ENCODE results near the gene NAV2.
"Not testable (repeated sequence)": the region's sequence is repeated elsewhere in the genome, so short reads cannot be mapped to it uniquely, and the experiment has no call there.

The NAV2 gene

DNA sequence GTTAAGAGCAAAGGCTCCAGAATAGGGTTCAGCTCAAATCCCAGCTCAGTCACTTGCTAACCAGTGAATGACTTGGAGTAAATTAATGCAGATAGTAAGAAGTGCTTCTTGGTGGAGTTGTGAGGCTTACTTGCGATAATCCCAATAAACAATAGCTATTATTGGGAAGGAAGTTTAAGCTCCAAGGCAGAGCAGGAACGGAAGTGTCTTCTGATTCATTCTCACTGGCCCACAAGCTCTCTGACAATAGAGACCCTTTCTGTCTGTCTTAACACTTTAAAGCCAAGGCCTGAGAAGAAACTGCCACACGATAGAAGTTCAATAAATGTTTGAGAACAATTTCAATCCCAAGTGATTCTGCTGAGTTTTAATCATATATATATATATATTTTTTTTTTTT lies 292.2 kb downstream of the NAV2 start:
- peaks cover 0 to 9% of the 10 kb centered on the region in 2 donors for H3K4me1 ChIP-seq (ENCODE audit: control insufficient read depth in 2 of 2, insufficient read depth in 2 of 2, low read length in 2 of 2)
- H3K9me3 ChIP-seq (ENCODE audit: control insufficient read depth in 2 of 2, low read length in 2 of 2), result no peaks in the 10 kb centered on the region
- no peaks in the 10 kb centered on the region for H3K27me3 ChIP-seq (ENCODE audit: control insufficient read depth in 2 of 2, insufficient read depth in 2 of 2, low read length in 2 of 2)
- no peak overlapping the region for H3K9ac ChIP-seq (ENCODE audit: low read depth in 1 of 2, low read length in 2 of 2)
- H3K36me3 ChIP-seq (ENCODE audit: control insufficient read depth in 2 of 2, insufficient read depth in 2 of 2, low read length in 2 of 2), result no peaks in the 10 kb centered on the region
- no peak overlapping the region for H3K27ac ChIP-seq (ENCODE audit: low read depth in 2 of 2, low read length in 2 of 2)
- no peak overlapping the region for H3K4me3 ChIP-seq (ENCODE audit: low read length in 2 of 2)

DNA sequence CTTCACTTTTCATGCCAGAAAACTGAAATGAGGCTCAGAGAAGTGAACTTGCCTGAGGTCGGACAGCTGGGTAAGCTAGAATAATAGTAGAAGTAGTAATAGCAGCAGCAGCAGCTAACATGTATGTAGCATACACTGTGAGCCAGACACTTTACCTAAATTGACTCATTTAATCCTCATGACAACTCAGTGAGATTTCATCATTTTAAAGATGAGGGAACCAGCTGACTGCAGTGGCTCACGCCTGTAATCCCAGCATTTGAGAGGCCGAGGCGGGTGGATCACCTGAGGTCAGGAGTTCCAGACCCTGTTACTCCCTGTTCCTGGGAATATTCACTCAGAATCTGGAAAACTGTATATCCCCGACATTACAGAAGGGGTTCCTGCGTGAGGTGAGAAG lies 293.1 kb downstream of the NAV2 start:
- Histone ChIP-seq H3K4me3 (ENCODE audit: low read length in 2 of 2) (no peak overlapping the region), H3K36me3 (ENCODE audit: control insufficient read depth in 2 of 2, insufficient read depth in 2 of 2, low read length in 2 of 2) (no peaks in the 10 kb centered on the region), H3K4me1 (ENCODE audit: control insufficient read depth in 2 of 2, insufficient read depth in 2 of 2, low read length in 2 of 2) (peaks cover 0 to 5% of the 10 kb centered on the region in 2 donors), H3K9ac (ENCODE audit: low read depth in 1 of 2, low read length in 2 of 2) (no peak overlapping the region), H3K27me3 (ENCODE audit: control insufficient read depth in 2 of 2, insufficient read depth in 2 of 2, low read length in 2 of 2) (no peaks in the 10 kb centered on the region), H3K9me3 (ENCODE audit: control insufficient read depth in 2 of 2, low read length in 2 of 2) (no peaks in the 10 kb centered on the region), H3K27ac (ENCODE audit: low read depth in 2 of 2, low read length in 2 of 2) (no peak overlapping the region)

DNA sequence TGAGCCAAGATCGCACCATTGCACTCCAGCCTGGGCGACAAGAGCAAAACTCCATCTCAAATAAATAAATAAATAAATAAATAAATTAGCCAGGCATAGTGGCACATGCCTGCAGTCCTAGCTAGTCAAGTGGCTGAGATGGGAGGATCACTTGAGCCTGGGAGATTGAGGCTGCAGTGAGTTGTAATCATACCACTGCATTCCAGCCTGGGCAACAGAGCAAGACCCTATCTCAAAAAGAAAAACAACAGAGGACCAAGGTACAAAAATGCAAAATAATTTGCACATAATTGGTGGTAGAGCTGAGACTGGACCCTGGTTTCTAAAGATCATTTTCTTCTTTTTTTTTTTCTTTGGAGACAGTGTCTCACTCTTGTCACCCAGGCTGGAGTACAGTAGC lies 294.0 kb downstream of the NAV2 start:
- H3K4me1 ChIP-seq (ENCODE audit: control insufficient read depth in 2 of 2, insufficient read depth in 2 of 2, low read length in 2 of 2); H3K9me3 ChIP-seq (ENCODE audit: control insufficient read depth in 2 of 2, low read length in 2 of 2); H3K9ac ChIP-seq (ENCODE audit: low read depth in 1 of 2, low read length in 2 of 2); H3K27ac ChIP-seq (ENCODE audit: low read depth in 2 of 2, low read length in 2 of 2); H3K27me3 ChIP-seq (ENCODE audit: control insufficient read depth in 2 of 2, insufficient read depth in 2 of 2, low read length in 2 of 2); H3K4me3 ChIP-seq (ENCODE audit: low read length in 2 of 2); H3K36me3 ChIP-seq (ENCODE audit: control insufficient read depth in 2 of 2, insufficient read depth in 2 of 2, low read length in 2 of 2): not testable (repeated sequence)

DNA sequence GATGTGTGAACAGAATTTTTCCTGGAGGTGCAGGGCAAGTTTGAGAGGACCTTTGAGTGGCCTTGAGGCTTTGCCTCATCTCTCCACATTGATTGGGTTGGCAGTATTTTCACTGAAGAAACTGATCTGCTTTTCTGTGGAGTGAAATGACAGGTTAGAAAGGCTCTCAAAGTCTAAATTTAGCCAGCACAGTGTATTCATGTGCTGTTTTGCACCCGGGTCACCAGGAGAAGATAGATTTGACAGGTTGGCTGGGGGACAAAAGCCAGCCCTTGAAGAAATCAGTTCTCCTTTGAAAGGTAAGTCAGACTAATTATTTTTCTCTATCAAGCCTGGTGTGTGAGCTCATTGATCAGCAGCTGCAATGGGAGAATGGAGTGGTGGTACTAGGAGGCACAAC lies 294.7 kb downstream of the NAV2 start:
- no peaks in the 10 kb centered on the region for H3K9me3 ChIP-seq (ENCODE audit: control insufficient read depth in 2 of 2, low read length in 2 of 2)
- H3K27me3 ChIP-seq (ENCODE audit: control insufficient read depth in 2 of 2, insufficient read depth in 2 of 2, low read length in 2 of 2), result no peaks in the 10 kb centered on the region
- H3K4me3 ChIP-seq (ENCODE audit: low read length in 2 of 2), result no peak overlapping the region
- no peaks in the 10 kb centered on the region for H3K36me3 ChIP-seq (ENCODE audit: control insufficient read depth in 2 of 2, insufficient read depth in 2 of 2, low read length in 2 of 2)
- peaks cover 0 to 3% of the 10 kb centered on the region in 2 donors for H3K4me1 ChIP-seq (ENCODE audit: control insufficient read depth in 2 of 2, insufficient read depth in 2 of 2, low read length in 2 of 2)
- no peak overlapping the region for H3K9ac ChIP-seq (ENCODE audit: low read depth in 1 of 2, low read length in 2 of 2)
- no peak overlapping the region for H3K27ac ChIP-seq (ENCODE audit: low read depth in 2 of 2, low read length in 2 of 2)

DNA sequence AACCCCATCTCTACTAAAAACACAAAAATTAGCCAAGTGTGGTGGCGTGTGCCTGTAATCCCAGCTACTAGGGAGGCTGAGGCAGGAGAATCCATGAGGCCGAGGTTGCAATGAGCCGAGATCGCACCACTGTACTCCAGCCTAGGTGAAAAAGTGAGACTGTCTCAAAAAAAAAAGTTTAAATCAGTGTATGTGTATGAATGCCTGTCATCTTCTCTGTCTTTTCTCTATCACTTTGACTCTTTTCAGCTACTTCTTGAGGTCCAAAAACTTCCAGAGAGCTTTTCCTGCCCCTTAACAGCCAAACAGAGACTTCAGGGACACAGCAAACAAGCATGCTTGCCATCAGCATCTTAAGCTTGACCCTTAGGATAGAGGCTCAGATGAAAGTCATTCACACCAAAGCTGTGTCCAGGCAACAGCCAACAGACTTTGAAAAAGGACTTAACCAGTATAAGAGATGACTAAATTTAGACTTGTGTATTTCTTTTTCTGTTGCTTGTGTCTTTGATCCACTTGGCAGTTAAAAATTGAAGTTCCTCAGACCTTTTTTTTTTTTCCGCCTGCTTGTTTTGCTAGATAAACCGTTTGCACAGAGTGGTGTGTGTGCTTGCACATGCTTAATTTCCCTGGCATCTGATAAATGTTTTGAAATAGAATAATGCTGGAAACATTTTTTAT lies 295.7 kb downstream of the NAV2 start:
- Histone ChIP-seq H3K4me1 (ENCODE audit: control insufficient read depth in 2 of 2, insufficient read depth in 2 of 2, low read length in 2 of 2) (peaks cover 2 to 3% of the 10 kb centered on the region in 2 donors), H3K27ac (ENCODE audit: low read depth in 2 of 2, low read length in 2 of 2) (no peak overlapping the region), H3K27me3 (ENCODE audit: control insufficient read depth in 2 of 2, insufficient read depth in 2 of 2, low read length in 2 of 2) (no peaks in the 10 kb centered on the region), H3K9ac (ENCODE audit: low read depth in 1 of 2, low read length in 2 of 2) (no peak overlapping the region), H3K4me3 (ENCODE audit: low read length in 2 of 2) (no peak overlapping the region), H3K9me3 (ENCODE audit: control insufficient read depth in 2 of 2, low read length in 2 of 2) (no peaks in the 10 kb centered on the region), H3K36me3 (ENCODE audit: control insufficient read depth in 2 of 2, insufficient read depth in 2 of 2, low read length in 2 of 2) (no peaks in the 10 kb centered on the region)

DNA sequence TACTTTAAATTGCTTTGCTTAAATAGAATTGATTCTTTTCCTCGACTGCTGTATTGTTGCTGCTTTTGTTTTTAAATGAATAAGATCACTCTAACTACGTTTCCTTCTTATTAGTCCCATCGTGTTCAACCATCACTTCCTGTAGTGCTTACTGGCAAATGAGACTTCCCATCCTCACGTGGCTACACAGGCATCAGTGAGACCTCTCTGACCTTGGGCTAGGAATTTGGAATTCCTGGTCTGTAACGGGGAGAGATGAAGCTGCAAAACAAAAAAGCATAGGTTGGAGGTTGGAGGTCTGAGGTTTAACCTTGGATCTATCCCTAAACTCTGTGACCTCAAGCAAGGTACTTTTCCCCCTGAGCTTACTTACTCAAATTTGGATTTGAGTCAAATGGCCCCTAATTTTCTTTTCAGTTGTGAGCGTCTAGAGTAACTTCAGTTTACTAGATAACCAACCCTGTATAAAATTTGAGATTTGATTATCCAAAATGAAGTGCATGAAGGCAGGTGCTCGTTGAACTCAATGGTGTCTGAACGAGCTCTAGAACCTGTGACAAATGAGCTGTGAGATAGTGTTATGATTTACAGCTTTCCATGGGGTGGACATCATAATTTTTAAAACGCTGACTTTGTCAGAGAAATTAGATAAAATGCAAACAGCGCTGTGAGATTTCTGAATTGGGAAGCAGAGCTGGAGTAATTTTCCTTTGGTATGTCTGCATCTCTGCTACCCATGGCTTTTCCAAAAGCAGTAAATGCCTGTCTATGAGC lies 296.4 kb downstream of the NAV2 start:
- Histone ChIP-seq H3K27me3 (ENCODE audit: control insufficient read depth in 2 of 2, insufficient read depth in 2 of 2, low read length in 2 of 2) (no peaks in the 10 kb centered on the region), H3K9ac (ENCODE audit: low read depth in 1 of 2, low read length in 2 of 2) (no peak overlapping the region), H3K4me1 (ENCODE audit: control insufficient read depth in 2 of 2, insufficient read depth in 2 of 2, low read length in 2 of 2) (peaks cover 8 to 9% of the 10 kb centered on the region in 2 donors), H3K4me3 (ENCODE audit: low read length in 2 of 2) (no peak overlapping the region), H3K9me3 (ENCODE audit: control insufficient read depth in 2 of 2, low read length in 2 of 2) (no peaks in the 10 kb centered on the region), H3K36me3 (ENCODE audit: control insufficient read depth in 2 of 2, insufficient read depth in 2 of 2, low read length in 2 of 2) (no peaks in the 10 kb centered on the region), H3K27ac (ENCODE audit: low read depth in 2 of 2, low read length in 2 of 2) (no peak overlapping the region)

DNA sequence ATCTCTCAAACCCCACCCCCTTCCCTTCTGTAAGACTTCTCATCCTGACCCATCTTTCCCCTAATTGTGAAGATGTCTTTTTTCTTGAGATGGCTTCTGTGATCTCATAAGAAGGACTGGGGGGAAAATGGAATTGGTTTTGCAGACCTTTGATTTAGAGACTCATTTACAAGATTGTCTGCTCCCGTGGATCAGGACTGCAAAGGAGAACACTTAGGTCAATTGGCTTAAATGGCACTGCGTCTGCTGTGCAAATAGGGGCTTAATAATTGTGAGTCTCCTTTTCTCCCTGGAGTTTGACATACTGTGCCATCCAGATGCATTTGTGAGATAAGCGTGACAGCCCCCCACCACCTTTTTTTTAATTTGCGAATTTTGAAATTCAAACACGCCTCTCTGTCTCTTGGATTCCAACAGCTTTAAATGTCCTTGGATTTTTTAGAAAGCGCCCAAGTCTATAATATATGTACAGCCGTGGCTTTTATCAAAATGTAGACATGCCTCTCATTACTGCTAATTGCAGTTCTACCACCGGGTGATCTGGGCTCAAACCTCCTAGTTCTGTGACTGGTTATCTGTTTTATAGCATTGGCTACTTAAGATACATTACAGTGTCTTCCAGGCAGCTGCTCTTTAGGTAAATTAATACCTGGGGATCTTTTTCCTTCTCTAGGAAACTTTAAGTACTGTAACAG lies 297.7 kb downstream of the NAV2 start:
- no peaks in the 10 kb centered on the region for H3K27me3 ChIP-seq (ENCODE audit: control insufficient read depth in 2 of 2, insufficient read depth in 2 of 2, low read length in 2 of 2)
- peaks cover 8 to 11% of the 10 kb centered on the region in 2 donors for H3K4me1 ChIP-seq (ENCODE audit: control insufficient read depth in 2 of 2, insufficient read depth in 2 of 2, low read length in 2 of 2)
- H3K4me3 ChIP-seq (ENCODE audit: low read length in 2 of 2), result no peak overlapping the region
- H3K36me3 ChIP-seq (ENCODE audit: control insufficient read depth in 2 of 2, insufficient read depth in 2 of 2, low read length in 2 of 2), result no peaks in the 10 kb centered on the region
- H3K9me3 ChIP-seq (ENCODE audit: control insufficient read depth in 2 of 2, low read length in 2 of 2), result no peaks in the 10 kb centered on the region
- no peak overlapping the region for H3K9ac ChIP-seq (ENCODE audit: low read depth in 1 of 2, low read length in 2 of 2)
- H3K27ac ChIP-seq (ENCODE audit: low read depth in 2 of 2, low read length in 2 of 2), result no peak overlapping the region

DNA sequence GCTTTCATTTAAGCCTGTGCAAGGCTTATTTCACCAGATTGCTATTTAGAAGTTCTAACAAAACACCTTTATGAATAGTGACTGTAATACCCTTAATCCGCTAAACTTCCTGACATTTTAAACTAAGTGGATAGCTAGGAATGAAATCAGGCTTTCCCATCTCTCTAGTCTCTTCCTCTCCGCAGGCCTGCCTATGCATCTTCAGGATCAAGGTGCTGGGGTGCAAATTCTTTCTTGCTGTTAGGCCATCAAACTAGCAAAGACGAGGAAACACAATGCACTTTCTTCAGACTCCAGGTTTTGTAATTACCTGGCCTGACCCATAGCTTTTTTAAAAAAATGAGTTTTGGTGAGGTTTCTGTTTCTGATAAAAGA lies 298.2 kb downstream of the NAV2 start:
- Histone ChIP-seq H3K36me3 (ENCODE audit: control insufficient read depth in 2 of 2, insufficient read depth in 2 of 2, low read length in 2 of 2) (no peaks in the 10 kb centered on the region), H3K4me1 (ENCODE audit: control insufficient read depth in 2 of 2, insufficient read depth in 2 of 2, low read length in 2 of 2) (peaks cover 8 to 11% of the 10 kb centered on the region in 2 donors), H3K27me3 (ENCODE audit: control insufficient read depth in 2 of 2, insufficient read depth in 2 of 2, low read length in 2 of 2) (no peaks in the 10 kb centered on the region), H3K27ac (ENCODE audit: low read depth in 2 of 2, low read length in 2 of 2) (no peak overlapping the region), H3K9me3 (ENCODE audit: control insufficient read depth in 2 of 2, low read length in 2 of 2) (no peaks in the 10 kb centered on the region), H3K4me3 (ENCODE audit: low read length in 2 of 2) (no peak overlapping the region), H3K9ac (ENCODE audit: low read depth in 1 of 2, low read length in 2 of 2) (no peak overlapping the region)

DNA sequence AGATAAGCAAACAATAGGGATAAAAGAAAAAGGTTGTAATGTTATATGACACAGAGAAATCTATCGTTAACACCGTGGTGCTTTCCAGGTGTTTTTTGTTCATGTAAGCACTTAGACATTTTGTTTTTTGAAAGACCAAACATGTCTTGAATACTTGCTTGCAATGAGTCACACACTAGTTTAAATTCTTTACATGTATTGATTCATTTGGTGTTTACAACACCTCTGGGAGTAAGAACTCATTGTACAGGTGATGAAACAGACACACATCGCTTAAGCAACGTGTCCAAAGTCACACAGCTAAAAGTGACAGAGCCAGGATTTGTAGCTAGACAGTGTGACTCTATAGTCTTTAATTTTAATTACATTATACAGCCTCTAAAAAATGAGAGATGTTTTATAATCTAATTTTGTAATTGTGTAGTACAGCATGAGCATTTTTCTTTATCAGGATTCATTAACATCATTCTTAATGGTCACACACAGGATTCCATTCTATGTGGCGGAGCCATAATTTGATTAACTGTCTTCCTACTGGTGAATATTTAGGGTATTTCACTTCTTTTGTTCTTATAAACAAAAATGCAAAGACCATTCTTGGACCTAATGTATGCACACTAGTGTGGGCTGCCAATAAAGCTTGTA lies 298.8 kb downstream of the NAV2 start:
- Histone ChIP-seq H3K9me3 (ENCODE audit: control insufficient read depth in 2 of 2, low read length in 2 of 2) (no peaks in the 10 kb centered on the region), H3K4me1 (ENCODE audit: control insufficient read depth in 2 of 2, insufficient read depth in 2 of 2, low read length in 2 of 2) (peaks cover 8 to 11% of the 10 kb centered on the region in 2 donors), H3K36me3 (ENCODE audit: control insufficient read depth in 2 of 2, insufficient read depth in 2 of 2, low read length in 2 of 2) (no peaks in the 10 kb centered on the region), H3K27ac (ENCODE audit: low read depth in 2 of 2, low read length in 2 of 2) (no peak overlapping the region), H3K4me3 (ENCODE audit: low read length in 2 of 2) (no peak overlapping the region), H3K9ac (ENCODE audit: low read depth in 1 of 2, low read length in 2 of 2) (no peak overlapping the region), H3K27me3 (ENCODE audit: control insufficient read depth in 2 of 2, insufficient read depth in 2 of 2, low read length in 2 of 2) (no peaks in the 10 kb centered on the region)

Measured in mucosa of rectum (tissue), 2 donors.